DMS153 (cell line): ENCODE results near the gene PPFIA1.
"Not testable (repeated sequence)": the region's sequence is repeated elsewhere in the genome, so short reads cannot be mapped to it uniquely, and the experiment has no call there.

Experiments used
- DNase-seq: peaks from one replicate; lab custom pipeline; 2025; lab: John Stamatoyannopoulos, UW

The PPFIA1 gene

DNA sequence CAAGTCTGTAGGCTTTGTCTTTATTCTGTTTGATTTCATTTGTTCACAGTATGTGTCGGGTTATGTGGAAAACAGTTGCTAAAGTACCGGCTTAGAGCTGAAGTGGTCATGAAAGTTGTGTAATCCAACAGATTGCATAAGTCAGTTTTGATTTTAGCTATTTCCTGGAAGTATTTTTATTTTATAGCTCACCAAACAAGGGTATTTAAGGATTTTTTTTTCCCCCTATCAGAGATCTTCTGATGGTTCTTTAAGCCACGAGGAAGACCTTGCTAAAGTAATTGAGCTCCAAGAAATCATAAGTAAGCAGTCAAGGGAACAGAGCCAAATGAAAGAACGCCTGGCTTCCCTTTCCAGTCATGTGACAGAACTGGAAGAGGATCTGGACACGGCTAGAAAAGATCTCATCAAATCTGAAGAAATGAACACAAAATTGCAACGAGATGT lies 55.9 kb downstream of the PPFIA1 start:
- no peak for DNase-seq

DNA sequence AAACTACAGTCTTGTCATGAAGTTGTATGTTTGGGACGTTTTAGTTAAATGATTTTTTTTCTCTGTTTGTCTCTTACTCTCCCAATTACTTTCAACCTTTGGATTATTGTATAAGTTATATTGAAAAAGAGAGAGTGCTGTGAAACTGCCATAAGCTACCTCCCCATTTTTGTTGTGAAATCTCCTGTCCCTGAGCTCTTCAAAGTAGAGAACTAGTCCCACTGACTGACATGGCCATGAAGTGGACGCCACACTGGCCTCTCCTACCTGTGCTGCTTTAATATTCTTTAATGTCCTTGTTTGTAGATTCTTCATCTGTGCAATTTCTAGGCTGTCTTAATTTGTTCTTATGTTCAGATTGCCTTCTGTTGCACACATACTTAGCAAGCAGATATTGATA lies 56.3 kb downstream of the PPFIA1 start:
- DNase-seq: no peak

DNA sequence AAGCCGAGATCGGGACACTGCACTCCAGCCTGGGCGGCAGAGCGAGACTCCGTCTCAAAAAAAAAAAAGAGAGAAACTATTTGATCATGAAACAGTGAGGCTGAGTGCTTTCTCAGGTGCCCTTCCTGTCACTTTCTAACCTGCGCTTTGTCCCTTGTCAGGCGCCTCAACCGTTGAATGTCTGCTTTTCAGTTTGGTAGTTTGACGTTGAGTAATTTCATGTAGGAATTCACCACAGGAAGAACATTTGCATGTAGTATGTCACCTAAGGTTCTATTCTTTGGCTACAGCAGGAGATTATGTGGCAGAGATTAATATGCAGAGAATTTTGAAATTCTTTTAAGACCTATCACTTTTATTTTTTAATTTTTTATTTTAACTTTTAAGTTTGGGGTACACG lies 57.2 kb downstream of the PPFIA1 start:
- no peak for DNase-seq

DNA sequence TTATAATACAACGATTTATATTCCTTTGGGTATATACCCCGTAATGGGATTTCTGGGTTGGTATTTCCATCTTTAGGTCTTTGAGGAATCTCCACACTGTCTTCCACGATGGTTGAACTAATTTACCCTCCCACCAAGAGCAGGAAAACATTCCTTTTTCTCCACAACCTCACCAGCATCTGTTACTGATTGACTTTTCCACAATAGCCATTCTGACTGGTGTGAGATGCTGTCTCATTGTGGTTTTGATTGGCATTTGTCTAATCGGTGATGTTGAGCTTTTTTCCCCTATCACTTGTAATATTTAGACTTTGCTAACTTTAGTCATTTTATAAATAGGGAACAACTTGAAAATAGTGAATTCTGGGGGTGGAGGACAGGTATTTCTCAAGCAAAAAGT lies 58.1 kb downstream of the PPFIA1 start:
- DNase-seq: no peak

DNA sequence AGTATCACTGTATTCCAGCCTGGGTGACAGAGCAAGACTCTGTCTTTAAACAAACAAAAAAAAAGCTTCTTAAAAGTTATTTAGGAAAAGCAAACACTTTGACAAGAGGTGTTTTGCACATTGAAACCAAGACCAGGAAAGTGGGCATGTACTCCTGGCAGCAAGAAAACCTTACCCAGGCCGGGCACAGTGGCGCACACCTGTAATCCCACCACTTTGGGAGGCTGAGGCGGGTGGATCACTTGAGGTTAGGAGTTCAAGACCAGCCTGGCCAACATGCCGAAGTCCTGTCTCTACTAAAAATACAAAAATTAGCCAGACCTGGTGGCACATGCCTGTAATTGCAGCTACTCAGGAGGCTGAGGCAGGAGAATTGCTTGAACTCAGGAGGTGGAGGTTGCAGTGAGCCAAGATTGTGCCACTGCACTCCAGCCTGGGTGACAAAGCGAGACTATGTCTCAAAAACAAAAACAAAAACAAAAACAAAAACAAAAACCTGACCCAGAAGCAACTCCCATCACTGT lies 60.9 kb downstream of the PPFIA1 start:
- not testable (repeated sequence) for DNase-seq

GRCh38 chr11:70331901-70332300 lies 61.4 kb downstream of the PPFIA1 start:
- DNase-seq: no peak

GRCh38 chr11:70332567-70332966 lies 62.1 kb downstream of the PPFIA1 start:
- DNase-seq: no peak

GRCh38 chr11:70333261-70333660 lies 62.8 kb downstream of the PPFIA1 start:
- no peak for DNase-seq

GRCh38 chr11:70334351-70334995 lies 64.0 kb downstream of the PPFIA1 start:
- DNase-seq: no peak

GRCh38 chr11:70335511-70335910 lies 65.0 kb downstream of the PPFIA1 start:
- DNase-seq: no peak

GRCh38 chr11:70338594-70338993 lies 68.1 kb downstream of the PPFIA1 start:
- no peak for DNase-seq

DNA sequence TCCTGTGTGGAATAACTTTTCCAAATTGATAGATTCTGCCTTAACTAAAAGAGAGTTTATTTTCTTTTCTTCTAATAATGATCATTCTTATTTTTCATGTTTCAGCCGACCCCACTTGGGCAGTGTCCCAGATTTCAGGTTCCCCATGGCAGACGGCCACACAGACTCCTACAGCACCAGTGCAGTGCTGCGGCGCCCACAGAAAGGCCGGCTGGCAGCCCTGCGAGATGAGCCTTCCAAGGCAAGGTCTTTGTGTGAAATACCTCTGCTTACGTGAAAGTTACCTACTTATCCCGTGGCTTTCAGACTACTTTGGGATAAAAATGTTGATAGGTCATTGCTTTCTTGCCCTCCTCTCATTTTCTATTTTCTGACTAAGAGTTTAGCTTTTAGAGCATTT lies 68.6 kb downstream of the PPFIA1 start:
- no peak for DNase-seq

DNA sequence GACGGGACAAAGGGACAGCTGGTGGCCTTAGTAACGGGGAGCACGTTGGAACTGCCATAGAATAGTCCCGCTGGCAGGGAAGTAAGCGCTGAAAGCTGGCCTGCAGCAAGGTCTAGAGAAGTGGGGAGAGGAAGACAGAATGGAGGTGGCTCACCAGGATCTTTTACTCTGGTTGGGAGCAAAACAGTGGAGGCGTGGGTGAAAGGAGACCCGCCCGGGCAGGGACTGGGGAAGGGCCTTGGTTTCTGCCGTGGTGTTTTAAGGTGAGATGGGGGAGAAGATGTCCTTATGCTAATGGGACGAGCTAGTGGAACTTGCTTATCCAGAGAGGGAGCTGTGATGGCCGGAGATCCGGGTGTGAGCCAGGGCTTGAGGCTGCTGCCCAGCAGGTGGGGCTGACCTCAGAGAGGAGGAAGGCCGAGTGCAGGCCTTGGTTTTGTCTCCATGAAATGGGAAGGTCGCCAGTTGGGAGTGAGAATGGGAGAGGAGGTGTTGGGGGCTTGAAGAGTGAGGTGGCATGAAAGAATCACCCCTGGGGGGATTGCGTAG lies 71.5 kb downstream of the PPFIA1 start:
- DNase-seq: no peak

GRCh38 chr11:70343636-70344035 lies 73.1 kb downstream of the PPFIA1 start:
- no peak for DNase-seq

GRCh38 chr11:70348191-70348590 lies 77.7 kb downstream of the PPFIA1 start:
- DNase-seq: no peak

DNA sequence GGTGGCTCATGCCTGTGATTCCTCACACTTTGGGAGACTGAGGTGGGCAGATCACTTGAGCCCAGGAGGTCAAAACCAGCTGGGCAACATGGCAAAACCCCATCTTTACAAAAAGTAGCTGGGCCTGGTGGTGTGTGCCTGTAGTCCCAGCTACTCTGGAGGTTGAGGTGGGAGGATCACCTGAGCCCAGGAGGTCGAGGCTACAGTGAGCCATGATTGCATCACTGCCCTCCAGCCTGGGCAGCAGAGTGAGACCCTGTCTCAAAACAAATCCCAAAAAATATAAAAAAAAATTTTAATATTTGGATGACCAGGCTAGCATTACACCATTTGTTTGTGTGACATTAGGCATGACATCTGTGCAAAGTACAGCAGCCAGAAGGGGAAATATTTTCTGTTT lies 78.1 kb downstream of the PPFIA1 start:
- no peak for DNase-seq

- DNase-seq: no peak
Observed at GRCh38 chr11:70351646-70352045, 81.2 kb downstream of the PPFIA1 start.

GRCh38 chr11:70352100-70352499 lies 81.6 kb downstream of the PPFIA1 start:
- no peak for DNase-seq

GRCh38 chr11:70352601-70353000 lies 82.1 kb downstream of the PPFIA1 start:
- no peak for DNase-seq

GRCh38 chr11:70353329-70353728 lies 82.8 kb downstream of the PPFIA1 start:
- no peak for DNase-seq

- DNase-seq: no peak
Observed at GRCh38 chr11:70353900-70354568, 83.5 kb downstream of the PPFIA1 start.

- DNase-seq: no peak
Observed at GRCh38 chr11:70354629-70355028, 84.1 kb downstream of the PPFIA1 start.

- DNase-seq: no peak
Observed at GRCh38 chr11:70358753-70359152, 88.3 kb downstream of the PPFIA1 start.
